ENCODE measurements around the gene ABCB10.
A peak's percentile ranks its signal among the peaks of the same experiment; 100 is the strongest.

Gene ABCB10

DNA sequence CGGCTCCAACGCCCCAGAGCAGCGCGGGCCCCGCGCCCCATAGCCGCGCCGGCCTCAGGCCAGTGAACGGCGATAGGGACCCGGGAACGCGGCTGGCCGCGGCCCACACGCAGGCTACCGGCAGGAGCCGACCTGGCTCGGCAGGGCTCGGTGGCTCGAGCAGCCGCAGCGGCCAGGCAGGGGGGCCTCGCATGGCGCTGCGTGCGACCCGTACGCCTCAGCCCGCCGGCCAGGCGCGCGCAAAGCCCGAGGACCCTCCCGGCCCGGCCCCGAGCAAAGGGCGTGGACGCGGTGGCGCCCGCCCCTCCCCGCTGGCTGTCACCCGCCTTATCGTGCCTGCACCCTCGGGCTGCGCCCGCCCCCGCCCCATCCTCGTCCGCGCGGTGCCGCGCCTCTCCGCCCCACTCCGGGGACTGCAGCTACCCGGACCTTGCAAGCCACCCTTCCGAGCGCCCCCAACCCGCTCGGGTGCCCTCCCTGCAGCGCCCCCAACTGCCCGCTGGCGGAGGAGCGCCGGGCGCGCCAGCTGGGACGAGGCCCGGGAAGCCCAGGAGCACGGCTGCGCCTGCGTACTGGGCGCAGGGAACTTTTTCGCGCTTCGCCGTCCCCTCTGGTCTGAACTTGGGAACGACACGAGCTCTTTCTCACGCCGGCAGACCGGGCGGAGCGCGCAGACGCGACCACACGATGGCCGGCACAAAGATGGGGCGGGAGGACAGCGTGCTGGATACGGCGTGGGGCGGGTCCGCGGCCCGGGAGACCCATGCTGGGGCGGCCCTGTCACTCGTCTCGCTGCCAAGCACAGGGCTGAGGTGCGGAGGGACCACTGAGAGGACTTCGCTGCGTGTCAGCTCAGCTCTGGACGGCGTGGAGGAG is at the start of gene ABCB10:
TSS of gene ABCB10 (minus strand) at position 248 of the 876 bp plus-strand sequence. CDS start at position 193, 55 bp downstream.
- peak within 1 kb of the TSS; percentile 79 for H3K4me3 ChIP-seq (ENCODE audit: low read depth, low read length)
- TF ChIP-seq, protein P1, sequence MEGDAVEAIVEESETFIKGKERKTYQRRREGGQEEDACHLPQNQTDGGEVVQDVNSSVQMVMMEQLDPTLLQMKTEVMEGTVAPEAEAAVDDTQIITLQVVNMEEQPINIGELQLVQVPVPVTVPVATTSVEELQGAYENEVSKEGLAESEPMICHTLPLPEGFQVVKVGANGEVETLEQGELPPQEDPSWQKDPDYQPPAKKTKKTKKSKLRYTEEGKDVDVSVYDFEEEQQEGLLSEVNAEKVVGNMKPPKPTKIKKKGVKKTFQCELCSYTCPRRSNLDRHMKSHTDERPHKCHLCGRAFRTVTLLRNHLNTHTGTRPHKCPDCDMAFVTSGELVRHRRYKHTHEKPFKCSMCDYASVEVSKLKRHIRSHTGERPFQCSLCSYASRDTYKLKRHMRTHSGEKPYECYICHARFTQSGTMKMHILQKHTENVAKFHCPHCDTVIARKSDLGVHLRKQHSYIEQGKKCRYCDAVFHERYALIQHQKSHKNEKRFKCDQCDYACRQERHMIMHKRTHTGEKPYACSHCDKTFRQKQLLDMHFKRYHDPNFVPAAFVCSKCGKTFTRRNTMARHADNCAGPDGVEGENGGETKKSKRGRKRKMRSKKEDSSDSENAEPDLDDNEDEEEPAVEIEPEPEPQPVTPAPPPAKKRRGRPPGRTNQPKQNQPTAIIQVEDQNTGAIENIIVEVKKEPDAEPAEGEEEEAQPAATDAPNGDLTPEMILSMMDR (IDR thresholded peaks at IDR 0.05; ENCODE audit: low read depth, low read length): peak; percentile 78

DNA sequence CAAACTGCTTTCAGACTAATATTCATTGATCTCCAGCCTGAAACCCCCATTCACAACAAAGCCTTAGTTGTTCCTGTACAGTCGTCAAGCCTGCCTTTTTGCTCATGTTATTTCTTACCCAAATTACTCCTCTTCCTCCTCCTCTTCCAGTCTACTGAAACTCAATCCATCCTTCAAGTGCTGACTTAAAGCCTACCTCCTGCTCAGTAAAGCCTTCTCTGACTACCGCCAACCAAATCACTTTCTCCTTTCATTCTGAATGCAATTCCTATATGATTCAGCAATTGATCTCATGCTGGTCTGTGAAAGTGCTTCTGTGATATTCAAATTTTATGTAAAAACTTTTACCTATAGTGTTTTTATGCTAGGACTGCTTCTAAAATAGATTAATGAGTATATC is 48.9 kb upstream of the ABCB10 start:
- TF ChIP-seq, protein P1 (IDR thresholded peaks at IDR 0.05; ENCODE audit: low read depth, low read length): no peak
- H3K4me3 ChIP-seq (ENCODE audit: low read depth, low read length): no peak overlapping the region

DNA sequence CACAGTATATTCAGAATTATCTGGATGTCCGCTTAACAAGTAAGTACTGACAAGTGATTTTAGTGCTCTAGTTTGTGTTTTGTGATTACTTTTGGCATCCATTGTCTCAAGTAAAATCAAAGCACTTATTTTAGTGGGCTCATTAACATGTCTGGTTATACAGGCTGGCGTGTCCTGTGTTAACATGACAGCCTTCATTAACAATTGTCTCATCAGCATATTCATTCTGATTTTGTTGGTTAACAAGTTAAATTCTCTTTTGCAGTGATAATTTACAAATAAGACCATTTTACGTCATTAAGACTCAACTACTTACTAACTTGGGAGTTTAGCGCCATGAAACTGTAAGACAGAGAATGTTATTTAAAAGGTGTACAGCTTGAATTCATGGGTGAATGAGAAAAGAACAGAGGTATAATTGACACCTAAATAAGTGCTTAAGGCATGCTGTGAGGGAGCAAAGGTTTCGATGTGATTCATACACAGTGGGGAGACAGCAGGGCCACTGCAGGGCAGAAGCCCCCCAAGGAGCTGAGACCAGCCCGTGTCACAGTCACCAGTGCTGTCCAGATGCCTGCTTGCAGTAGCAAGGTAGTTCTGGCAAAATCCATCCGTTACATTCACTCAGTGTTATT is 45.0 kb upstream of the ABCB10 start:
- H3K4me3 ChIP-seq (ENCODE audit: low read depth, low read length): no peak overlapping the region
- TF ChIP-seq, protein P1 (IDR thresholded peaks at IDR 0.05; ENCODE audit: low read depth, low read length): no peak

DNA sequence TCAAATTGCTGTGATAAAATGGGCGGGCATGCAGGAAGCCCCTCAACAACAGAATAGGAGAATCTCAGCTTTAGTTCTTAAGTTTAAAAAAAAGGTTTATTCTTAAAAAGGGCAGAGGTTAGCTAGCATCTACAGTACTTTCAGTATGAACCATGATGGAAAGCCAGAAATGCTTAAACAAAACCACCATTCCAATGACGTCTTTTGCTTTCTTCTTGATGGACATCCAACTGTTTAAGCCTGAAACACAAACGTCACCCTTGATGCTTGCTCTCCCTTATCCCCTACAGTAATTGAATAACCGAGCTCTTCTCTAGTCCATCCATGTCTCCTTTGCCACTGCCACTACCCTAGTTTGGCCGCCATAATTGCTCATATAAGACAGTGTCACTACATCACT is 41.7 kb upstream of the ABCB10 start:
- no peak overlapping the region for H3K4me3 ChIP-seq (ENCODE audit: low read depth, low read length)
- TF ChIP-seq, protein P1 (IDR thresholded peaks at IDR 0.05; ENCODE audit: low read depth, low read length): no peak

DNA sequence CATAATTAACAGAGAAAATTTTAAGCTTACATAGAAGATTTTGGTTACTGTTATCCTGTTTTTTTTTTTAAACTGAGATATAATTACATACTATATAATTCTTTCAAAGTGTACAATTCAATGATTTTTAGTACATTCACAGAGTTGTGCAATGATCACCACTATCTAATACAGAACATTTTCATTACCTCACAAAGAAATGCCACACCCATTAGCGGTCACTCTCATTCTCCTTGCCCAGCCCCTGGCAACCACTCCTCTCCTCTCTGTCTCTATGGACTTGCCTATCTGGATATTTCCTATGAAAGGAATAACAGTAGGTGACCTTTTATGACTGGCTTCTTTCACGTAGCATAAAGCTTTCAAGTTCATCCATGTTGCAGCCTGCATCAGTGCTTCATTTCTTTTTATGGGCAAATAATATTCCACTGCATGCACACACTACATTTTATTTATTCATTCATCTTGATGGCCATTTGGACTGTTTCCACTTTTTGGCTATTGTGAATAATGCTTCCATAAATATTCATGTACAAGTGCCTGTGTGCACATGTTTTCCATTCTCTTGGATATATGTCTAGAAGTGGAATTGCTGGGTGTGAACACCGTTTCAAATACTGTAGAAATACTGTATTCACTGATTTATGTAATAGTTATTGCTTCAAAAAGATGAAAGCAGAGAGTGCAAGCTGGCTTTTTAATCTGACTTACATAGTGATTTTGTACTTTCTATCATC is 40.9 kb upstream of the ABCB10 start:
- H3K4me3 ChIP-seq (ENCODE audit: low read depth, low read length): no peak overlapping the region
- TF ChIP-seq, protein P1 (IDR thresholded peaks at IDR 0.05; ENCODE audit: low read depth, low read length): no peak

DNA sequence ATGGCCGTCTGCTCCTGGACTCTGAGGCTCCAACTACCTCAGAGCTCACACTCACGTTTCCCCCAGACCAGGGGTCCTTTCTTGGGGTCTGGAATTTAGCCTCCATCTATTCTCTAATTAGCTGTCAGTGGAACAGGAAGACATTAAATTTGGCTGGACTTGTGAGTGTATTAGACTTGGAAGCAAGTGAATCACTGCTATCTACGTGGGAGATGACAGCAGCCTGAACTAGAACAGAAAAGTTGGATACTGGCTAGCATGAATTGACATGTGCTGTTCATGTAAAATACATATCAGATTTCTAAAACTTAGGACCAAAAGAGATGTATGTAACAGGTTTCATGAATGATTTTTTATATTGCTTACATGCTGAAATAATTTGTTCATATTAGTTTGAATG is 39.4 kb upstream of the ABCB10 start:
- H3K4me3 ChIP-seq (ENCODE audit: low read depth, low read length): no peak overlapping the region
- TF ChIP-seq, protein P1 (IDR thresholded peaks at IDR 0.05; ENCODE audit: low read depth, low read length): no peak
